B cell (primary cell): ENCODE data around the gene PRR33.

Source experiments
- EZH2 ChIP-seq: IDR thresholded peaks from 2 replicates; pipeline ENCODE4 v1.6.1; 2012; ENCODE audit warnings: borderline replicate concordance, low read depth, mild to moderate bottlenecking, moderate library complexity, low read length; ENCODE audit not compliant: insufficient read depth, poor library complexity, severe bottlenecking
- TF ChIP-seq, protein P1 (sequence below): fragments of 200-600 bp; IDR thresholded peaks from one replicate; pipeline ENCODE4 v1.8.0; 2022; ENCODE audit warnings: antibody characterized with exemption, mild to moderate bottlenecking

DNA sequence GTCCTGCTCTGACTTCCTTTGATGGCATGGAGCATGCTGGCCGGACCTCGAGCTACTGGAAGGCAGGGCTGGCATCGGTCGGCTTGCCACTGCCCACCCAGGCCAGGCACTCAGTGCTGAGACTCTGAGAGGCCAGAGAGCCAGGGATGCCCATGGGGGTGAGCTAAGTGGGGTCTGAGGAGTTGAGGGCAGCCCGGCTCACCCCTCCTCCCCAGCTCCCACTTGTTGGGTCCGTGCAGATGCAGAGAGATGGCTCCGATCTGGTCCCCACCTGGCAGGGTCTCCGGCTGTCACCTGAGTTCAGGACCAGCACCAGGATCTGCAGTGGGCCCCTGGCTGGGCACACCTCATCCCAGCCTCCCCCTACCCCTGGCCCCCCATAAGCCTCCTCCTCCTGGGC lies 25.5 kb downstream of the PRR33 start:
- TF ChIP-seq, protein P1, sequence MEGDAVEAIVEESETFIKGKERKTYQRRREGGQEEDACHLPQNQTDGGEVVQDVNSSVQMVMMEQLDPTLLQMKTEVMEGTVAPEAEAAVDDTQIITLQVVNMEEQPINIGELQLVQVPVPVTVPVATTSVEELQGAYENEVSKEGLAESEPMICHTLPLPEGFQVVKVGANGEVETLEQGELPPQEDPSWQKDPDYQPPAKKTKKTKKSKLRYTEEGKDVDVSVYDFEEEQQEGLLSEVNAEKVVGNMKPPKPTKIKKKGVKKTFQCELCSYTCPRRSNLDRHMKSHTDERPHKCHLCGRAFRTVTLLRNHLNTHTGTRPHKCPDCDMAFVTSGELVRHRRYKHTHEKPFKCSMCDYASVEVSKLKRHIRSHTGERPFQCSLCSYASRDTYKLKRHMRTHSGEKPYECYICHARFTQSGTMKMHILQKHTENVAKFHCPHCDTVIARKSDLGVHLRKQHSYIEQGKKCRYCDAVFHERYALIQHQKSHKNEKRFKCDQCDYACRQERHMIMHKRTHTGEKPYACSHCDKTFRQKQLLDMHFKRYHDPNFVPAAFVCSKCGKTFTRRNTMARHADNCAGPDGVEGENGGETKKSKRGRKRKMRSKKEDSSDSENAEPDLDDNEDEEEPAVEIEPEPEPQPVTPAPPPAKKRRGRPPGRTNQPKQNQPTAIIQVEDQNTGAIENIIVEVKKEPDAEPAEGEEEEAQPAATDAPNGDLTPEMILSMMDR = no peak
- no peak for TF ChIP-seq EZH2
